Measurements from ENCODE around the gene CSNK1A1. TPM values are rescaled to one million over a fixed set of nuclear protein-coding genes. Genes with fewer than 3 reads are reported as not detected.

The CSNK1A1 gene
- total RNA-seq, 2 experiments from 2014 or later = 176 to 187 TPM

GRCh38 chr5:149474198-149474597 lies 77.0 kb downstream of the CSNK1A1 start:
- TF ChIP-seq CTCF (conservative IDR thresholded peaks at IDR 0.05; ENCODE audit: low read length) (no peak), EZH2phosphoT487 (IDR thresholded peaks at IDR 0.05; ENCODE audit: borderline replicate concordance, low read depth, low read length) (no peak)
- Histone ChIP-seq H3K4me1 (ENCODE audit: insufficient read depth, low read length, poor library complexity, severe bottlenecking) (no peaks in the 10 kb centered on the region), H2AFZ (ENCODE audit: low read length) (no peak overlapping the region), H3K79me2 (ENCODE audit: insufficient read depth, low read depth, low read length) (no peaks in the 10 kb centered on the region), H3K9me2 (ENCODE audit: insufficient read depth, low read length) (no peaks in the 10 kb centered on the region), H3K9me3 (ENCODE audit: low read length) (no peaks in the 10 kb centered on the region), H3K36me3 (ENCODE audit: insufficient read depth, low read length) (no peaks in the 10 kb centered on the region), H3K4me3 (ENCODE audit: low read depth, low read length, poor library complexity, severe bottlenecking) (no peak overlapping the region), H3K27ac (ENCODE audit: low read depth, low read length, poor library complexity, severe bottlenecking) (no peak overlapping the region), H4K20me1 (ENCODE audit: insufficient read depth, low read length) (no peaks in the 10 kb centered on the region), H3K4me2 (ENCODE audit: low read length) (no peak overlapping the region)
- ChIA-PET CTCF (ENCODE audit: unreplicated experiment) (interaction anchor here (0.6 kb wide), 1 partner anchor 89 kb away, joined by 3 read pairs; no protein-coding TSS in a partner anchor), POLR2A (interaction anchor here (1.2 to 1.8 kb wide), 3 partner anchors 20 to 39 kb away, joined by 3 to 7 read pairs (median 6); no protein-coding TSS in a partner anchor)
- BruUV-seq (replicated peaks) = no TSS peak
- intact Hi-C loops (cut with micrococcal nuclease; ENCODE audit: unreplicated experiment) = no loop called here
- no peak for DNase-seq (ENCODE audit: low spot score)

GRCh38 chr5:149473441-149473840 lies 77.8 kb downstream of the CSNK1A1 start:
- Histone ChIP-seq H3K79me2 (ENCODE audit: insufficient read depth, low read depth, low read length) (no peaks in the 10 kb centered on the region), H3K36me3 (ENCODE audit: insufficient read depth, low read length) (no peaks in the 10 kb centered on the region), H3K27ac (ENCODE audit: low read depth, low read length, poor library complexity, severe bottlenecking) (no peak overlapping the region), H3K9me3 (ENCODE audit: low read length) (no peaks in the 10 kb centered on the region), H2AFZ (ENCODE audit: low read length) (no peak overlapping the region), H3K4me3 (ENCODE audit: low read depth, low read length, poor library complexity, severe bottlenecking) (no peak overlapping the region), H3K4me1 (ENCODE audit: insufficient read depth, low read length, poor library complexity, severe bottlenecking) (no peaks in the 10 kb centered on the region), H3K9me2 (ENCODE audit: insufficient read depth, low read length) (no peaks in the 10 kb centered on the region), H4K20me1 (ENCODE audit: insufficient read depth, low read length) (no peaks in the 10 kb centered on the region), H3K4me2 (ENCODE audit: low read length) (no peak overlapping the region)
- BruUV-seq (replicated peaks) = no TSS peak
- POLR2A ChIA-PET = interaction anchor here (0.7 to 1.2 kb wide), 3 partner anchors 39 to 72 kb away, joined by 3 to 6 read pairs (median 5); no protein-coding TSS in a partner anchor
- TF ChIP-seq CTCF (conservative IDR thresholded peaks at IDR 0.05; ENCODE audit: low read length) (no peak), EZH2phosphoT487 (IDR thresholded peaks at IDR 0.05; ENCODE audit: borderline replicate concordance, low read depth, low read length) (no peak)
- intact Hi-C loops (cut with micrococcal nuclease; ENCODE audit: unreplicated experiment) = no loop called here
- CTCF ChIA-PET (ENCODE audit: unreplicated experiment) = interaction anchor here (0.6 kb wide), 1 partner anchor 88 kb away, joined by 3 read pairs; no protein-coding TSS in a partner anchor
- DNase-seq (ENCODE audit: low spot score) = no peak

- H3K9me2 ChIP-seq (ENCODE audit: insufficient read depth, low read length) = no peaks in the 10 kb centered on the region
- H3K4me1 ChIP-seq (ENCODE audit: insufficient read depth, low read length, poor library complexity, severe bottlenecking) = no peaks in the 10 kb centered on the region
- no peaks in the 10 kb centered on the region for H3K79me2 ChIP-seq (ENCODE audit: insufficient read depth, low read depth, low read length)
- POLR2A ChIA-PET = interaction anchor here (0.6 kb wide), 1 partner anchor 253 kb away, joined by 3 read pairs; no protein-coding TSS in a partner anchor
- no TSS peak for BruUV-seq (replicated peaks)
- CTCF ChIA-PET (ENCODE audit: unreplicated experiment) = no interaction called here
- no peak overlapping the region for H3K4me3 ChIP-seq (ENCODE audit: low read depth, low read length, poor library complexity, severe bottlenecking)
- intact Hi-C loops (cut with micrococcal nuclease; ENCODE audit: unreplicated experiment) = no loop called here
- H3K36me3 ChIP-seq (ENCODE audit: insufficient read depth, low read length) = no peaks in the 10 kb centered on the region
- no peak overlapping the region for H3K4me2 ChIP-seq (ENCODE audit: low read length)
- TF ChIP-seq EZH2phosphoT487 (IDR thresholded peaks at IDR 0.05; ENCODE audit: borderline replicate concordance, low read depth, low read length) = no peak
- TF ChIP-seq CTCF (conservative IDR thresholded peaks at IDR 0.05; ENCODE audit: low read length) = no peak
- H3K9me3 ChIP-seq (ENCODE audit: low read length) = no peaks in the 10 kb centered on the region
- DNase-seq (ENCODE audit: low spot score) = no peak
- no peaks in the 10 kb centered on the region for H4K20me1 ChIP-seq (ENCODE audit: insufficient read depth, low read length)
- no peak overlapping the region for H3K27ac ChIP-seq (ENCODE audit: low read depth, low read length, poor library complexity, severe bottlenecking)
- no peak overlapping the region for H2AFZ ChIP-seq (ENCODE audit: low read length)
These were observed 78.8 kb downstream of the CSNK1A1 start for GRCh38 chr5:149472399-149472798.
